ENCODE data around the gene E2F8.

DNA sequence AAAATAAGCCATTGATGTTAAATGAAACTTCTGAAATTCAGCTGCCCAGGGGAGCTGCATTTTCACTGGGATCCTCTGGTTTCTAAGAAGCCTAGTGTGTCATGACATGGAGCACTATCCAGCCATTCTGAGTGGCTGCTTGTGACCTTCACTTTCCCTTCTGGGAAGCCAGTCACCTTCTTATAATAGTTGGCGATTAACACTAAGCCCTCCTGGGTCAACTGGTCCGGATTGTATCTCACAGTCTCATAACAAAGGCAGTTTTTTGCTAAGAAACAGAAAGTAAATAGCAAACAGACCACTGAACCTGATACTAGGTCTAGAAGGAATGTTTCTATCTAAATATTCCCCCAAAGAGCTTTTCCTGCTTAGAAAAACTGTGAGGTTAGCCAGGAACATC, 46.8 kb downstream of the E2F8 start:
- TF ChIP-seq, protein P1, sequence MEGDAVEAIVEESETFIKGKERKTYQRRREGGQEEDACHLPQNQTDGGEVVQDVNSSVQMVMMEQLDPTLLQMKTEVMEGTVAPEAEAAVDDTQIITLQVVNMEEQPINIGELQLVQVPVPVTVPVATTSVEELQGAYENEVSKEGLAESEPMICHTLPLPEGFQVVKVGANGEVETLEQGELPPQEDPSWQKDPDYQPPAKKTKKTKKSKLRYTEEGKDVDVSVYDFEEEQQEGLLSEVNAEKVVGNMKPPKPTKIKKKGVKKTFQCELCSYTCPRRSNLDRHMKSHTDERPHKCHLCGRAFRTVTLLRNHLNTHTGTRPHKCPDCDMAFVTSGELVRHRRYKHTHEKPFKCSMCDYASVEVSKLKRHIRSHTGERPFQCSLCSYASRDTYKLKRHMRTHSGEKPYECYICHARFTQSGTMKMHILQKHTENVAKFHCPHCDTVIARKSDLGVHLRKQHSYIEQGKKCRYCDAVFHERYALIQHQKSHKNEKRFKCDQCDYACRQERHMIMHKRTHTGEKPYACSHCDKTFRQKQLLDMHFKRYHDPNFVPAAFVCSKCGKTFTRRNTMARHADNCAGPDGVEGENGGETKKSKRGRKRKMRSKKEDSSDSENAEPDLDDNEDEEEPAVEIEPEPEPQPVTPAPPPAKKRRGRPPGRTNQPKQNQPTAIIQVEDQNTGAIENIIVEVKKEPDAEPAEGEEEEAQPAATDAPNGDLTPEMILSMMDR (IDR thresholded peaks at IDR 0.05): no peak
- TF ChIP-seq POLR2A (IDR thresholded peaks at IDR 0.05): no peak
